K562 (cell line): Measurements from ENCODE around the gene DNAJC6.

Experiments used
- RNF219 ChIP-seq: fragments of 250-450 bp; sonication (Bioruptor Pico); IDR thresholded peaks from 2 replicates; pipeline ENCODE4 v1.5.0; 2022; ENCODE audit warnings: mild to moderate bottlenecking
- ZNF274 ChIP-seq: IDR thresholded peaks from 2 replicates; pipeline ENCODE4 v1.6.1; 2011; ENCODE audit warnings: low read depth, mild to moderate bottlenecking, low read length, moderate library complexity, borderline replicate concordance

DNA sequence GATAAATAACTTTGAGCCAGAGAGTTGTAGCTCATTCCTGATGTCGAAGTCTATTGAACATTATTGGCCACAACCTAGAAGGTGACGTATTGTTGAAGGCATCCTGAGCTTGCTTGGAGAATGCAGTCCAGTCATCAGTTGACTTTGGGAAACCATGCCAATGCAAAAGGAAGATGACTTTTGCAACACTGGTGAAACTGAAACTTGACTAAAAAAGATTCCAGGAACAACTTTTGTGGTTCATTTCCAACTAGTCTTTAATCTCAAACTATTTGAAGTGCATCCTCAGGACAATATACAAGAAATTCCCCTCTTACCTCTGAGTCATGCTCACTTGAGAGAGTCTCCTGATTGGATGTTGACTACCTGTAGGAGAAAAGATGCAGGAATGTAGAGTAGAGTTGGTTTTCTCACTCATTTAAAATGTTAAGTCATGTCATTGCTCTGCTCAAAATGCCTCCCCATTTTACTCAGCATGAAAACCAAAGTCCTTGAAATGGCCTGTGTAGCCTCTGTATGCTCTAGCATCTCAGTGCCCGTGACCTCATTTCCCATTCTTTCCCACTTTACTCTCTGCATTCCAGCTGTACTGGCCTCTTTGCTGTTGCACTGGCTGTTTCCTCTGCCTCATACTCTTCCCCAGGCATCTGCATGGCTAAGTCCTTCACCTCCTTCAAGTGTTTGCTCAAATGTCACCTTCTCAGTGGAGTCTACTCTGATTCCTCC is 86.7 kb downstream of the DNAJC6 start:
- TF ChIP-seq ZNF274 (no peak), RNF219 (no peak)
